K562 (cell line): ENCODE data around the gene CRTC3. TPM values are rescaled to one million over a fixed set of nuclear protein-coding genes. Genes with fewer than 3 reads are reported as not detected.

Experiments
- ATAC-seq: fragments of 200-7000 bp; cut with Tn5 transposase; 3 replicates; pipeline ENCODE4 v1.9.1; 2020; ENCODE audit warnings: moderate library complexity
- BruUV-seq: library from RNA; stranded (reverse); fragments of 400-500 nt; replicated peaks from 2 replicates; lab custom pipeline; 2021; lab: Mats Ljungman, UMichigan
- CTCF ChIA-PET: fragments of 300-600 bp; formaldehyde crosslinking; extraction: SDS; loops from one replicate; lab custom pipeline; 2021; ENCODE audit warnings: low intra/inter-chr PET ratio; lab: Yijun Ruan, JAX
- POLR2A ChIA-PET: fragments of 300-600, 350-650 bp; sonication (Branson Sonifier 250); formaldehyde crosslinking; extraction: SDS; loops from one replicate; lab custom pipeline; 2021; ENCODE audit warnings: antibody characterized with exemption, inconsistent platforms; lab: Yijun Ruan, JAX
- DNase-seq, 4 experiments: peaks; one replicate each; pipeline versions ENCODE4 v3.0.0 to v3.0.0-alpha.2; 2011 to 2018; ENCODE audit warnings: low spot score in 3 of 4, mixed read lengths in 3 of 4; ENCODE audit errors: extremely low read depth in 1 of 4
- FAIRE-seq: peaks from 2 replicates; lab custom pipeline; 2011; peaks lifted over from hg19 to GRCh38; lab: Jason Lieb, UNC
- H2AFZ ChIP-seq: 2 replicates; pipeline ENCODE4 v1.6.0; 2011; ENCODE audit warnings: low read depth, low read length, control low read depth, inconsistent platforms
- H3K27ac ChIP-seq: fragments of 200-600 bp; 3 replicates; pipeline ENCODE4 v1.8.0; 2011; ENCODE audit warnings: low read depth, mild to moderate bottlenecking, control low read depth, inconsistent platforms, low read length, moderate library complexity, mixed read lengths; ENCODE audit errors: extremely low read depth
- H3K27me3 ChIP-seq, 2 experiments: fragments of 300-600 bp in 1 of 2; 2 replicates in 1 of 2; 3 replicates in 1 of 2; pipeline versions ENCODE4 v1.6.0 to v1.8.0; 2011; ENCODE audit warnings: inconsistent platforms in 2 of 2, low read length in 2 of 2, mild to moderate bottlenecking in 1 of 2, mixed read lengths in 1 of 2, moderate library complexity in 1 of 2; ENCODE audit not compliant: control insufficient read depth in 2 of 2, insufficient read depth in 2 of 2
- H3K36me3 ChIP-seq: fragments of 300-600 bp; 3 replicates; pipeline ENCODE4 v1.8.0; 2011; ENCODE audit warnings: mild to moderate bottlenecking, low read length, inconsistent platforms; ENCODE audit not compliant: control insufficient read depth, insufficient read depth
- H3K4me1 ChIP-seq, 2 experiments: fragments of 200-600 bp in 1 of 2; replicated peaks in 1 of 2; 2 replicates in 1 of 2; 3 replicates in 1 of 2; pipeline versions ENCODE4 v1.5.1 to v1.8.0; 2011; ENCODE audit warnings: inconsistent platforms in 2 of 2, low read length in 2 of 2, mild to moderate bottlenecking in 1 of 2, mixed read lengths in 1 of 2, moderate library complexity in 1 of 2; ENCODE audit not compliant: control insufficient read depth in 2 of 2, insufficient read depth in 2 of 2
- H3K4me2 ChIP-seq: 2 replicates; pipeline ENCODE4 v1.6.1; 2011; ENCODE audit warnings: low read length, control low read depth, inconsistent platforms, mixed read lengths; ENCODE audit not compliant: insufficient read depth
- H3K4me3 ChIP-seq: fragments of 200-600 bp; sonication (generic), shearing (Covaris generic); 2 replicates; pipeline ENCODE4 v1.5.1; 2016; ENCODE audit warnings: control low read depth, inconsistent platforms
- H3K79me2 ChIP-seq: fragments of 200-600 bp; 3 replicates; pipeline ENCODE4 v1.8.0; 2011; ENCODE audit warnings: low read length, inconsistent platforms; ENCODE audit not compliant: control insufficient read depth, insufficient read depth
- H3K9ac ChIP-seq, 2 experiments: 2 replicates each; pipeline versions ENCODE4 v1.6.0 to v1.6.1; 2011; ENCODE audit warnings: low read depth in 2 of 2, low read length in 2 of 2, control low read depth in 1 of 2, inconsistent platforms in 1 of 2, mild to moderate bottlenecking in 1 of 2, mixed read lengths in 1 of 2; ENCODE audit not compliant: insufficient read depth in 1 of 2
- H3K9me1 ChIP-seq: one replicate; pipeline ENCODE4 v1.6.0; 2011; ENCODE audit warnings: inconsistent platforms, mild to moderate bottlenecking, low read length, moderate library complexity; ENCODE audit not compliant: control insufficient read depth, insufficient read depth
- H3K9me3 ChIP-seq: replicated peaks from 2 replicates; pipeline ENCODE4 v1.5.1; 2011; ENCODE audit warnings: low read depth, low read length, inconsistent platforms; ENCODE audit not compliant: control insufficient read depth, insufficient read depth
- H4K20me1 ChIP-seq: replicated peaks from 2 replicates; pipeline ENCODE4 v1.6.1; 2011; ENCODE audit warnings: low read length, inconsistent platforms, mixed read lengths; ENCODE audit not compliant: control insufficient read depth, insufficient read depth
- CREM ChIP-seq: IDR thresholded peaks from 2 replicates; pipeline ENCODE4 v1.6.1; 2014; ENCODE audit warnings: antibody characterized with exemption, low read depth
- HIVEP1 ChIP-seq: fragments of 250-450 bp; sonication (Bioruptor Pico); IDR thresholded peaks from 2 replicates; pipeline ENCODE4 v1.4.0; 2020; ENCODE audit warnings: mild to moderate bottlenecking
- HNRNPLL ChIP-seq: fragments of 200-400 bp; formaldehyde crosslinking; IDR thresholded peaks from 2 replicates; pipeline ENCODE4 v1.6.1; 2017; ENCODE audit warnings: low read length, low read depth, mild to moderate bottlenecking; ENCODE audit not compliant: poor library complexity, severe bottlenecking
- KLF6 ChIP-seq: fragments of 250-450 bp; sonication (Bioruptor Pico); IDR thresholded peaks from 2 replicates; pipeline ENCODE4 v1.4.0; 2020; ENCODE audit warnings: mild to moderate bottlenecking, moderate library complexity, borderline replicate concordance
- MLX ChIP-seq, 2 experiments: fragments of 450-650 bp in 1 of 2; sonication (generic) in 1 of 2; formaldehyde crosslinking; conservative IDR thresholded peaks; 2 replicates each; pipeline versions ENCODE4 v1.4.0 to v1.8.1; 2020 to 2022; ENCODE audit warnings: mild to moderate bottlenecking in 1 of 2, missing genetic modification reagents in 1 of 2
- PPARD ChIP-seq: fragments of 250-450 bp; sonication (Bioruptor Pico); IDR thresholded peaks from 2 replicates; pipeline ENCODE4 v1.8.0; 2022; ENCODE audit warnings: inconsistent platforms, mild to moderate bottlenecking, moderate library complexity
- RBM17 ChIP-seq: fragments of 200-400 bp; formaldehyde crosslinking; IDR thresholded peaks from 2 replicates; pipeline ENCODE4 v1.6.1; 2017; ENCODE audit warnings: low read depth, mild to moderate bottlenecking, low read length, borderline replicate concordance
- SNAPC5 ChIP-seq: fragments of 250-450 bp; sonication (Bioruptor Pico); IDR thresholded peaks from 2 replicates; pipeline ENCODE4 v1.8.0; 2021; ENCODE audit warnings: moderate library complexity, mild to moderate bottlenecking, inconsistent platforms
- WGBS: fragments of 100-300 bp; shearing (Covaris generic); methylation state at CpG from one replicate; pipeline ENCODE4 v1.1.6; 2016; ENCODE audit warnings: low coverage, mixed read lengths; ENCODE audit not compliant: insufficient coverage; ENCODE audit errors: missing lambda C conversion rate; 5-methylcytosine and 5-hydroxymethylcytosine counted together
- in situ Hi-C: fragments of 300-500 bp; cut with MboI; formaldehyde crosslinking; loops from 4 replicates; pipeline ENCODE4 v1.15.0; 2018; ENCODE audit warnings: inconsistent platforms, mixed read lengths
- intact Hi-C: fragments of 100-400 bp; cut with micrococcal nuclease; formaldehyde crosslinking; loops from 2 replicates; pipeline ENCODE4 v1.14.2; 2022
- polyA plus RNA-seq, 8 experiments: library from polyadenylated mRNA; depleted of rRNA in 4 of 8; stranded (reverse) in 5 of 8; unstranded in 3 of 8; fragments of >200 nt; fragmentation: Nextera tagmentation in 2 of 8; fragmentation: Illumina TruSeq in 1 of 8; extraction: Ambion mirVana in 2 of 8; extraction: Trizol in 1 of 8; gene quantifications; 2 replicates each; pipeline versions ENCODE4 v1.2.1 to v1.2.3, GENCODE V29; 2011 to 2014; ENCODE audit warnings: inconsistent platforms in 1 of 8, missing spikeins in 1 of 8
- total RNA-seq, 7 experiments: library from RNA; depleted of rRNA in 6 of 7; stranded (reverse); fragments of >200 nt in 6 of 7; fragmentation: Illumina TruSeq in 2 of 7; extraction: Trizol in 2 of 7; gene quantifications; 2 replicates each; pipeline versions ENCODE4 v1.2.1 to v1.2.3, GENCODE V29; 2011 to 2021; ENCODE audit warnings: low replicate concordance in 1 of 7
- TF ChIP-seq, protein P1 (sequence below): sonication (generic); formaldehyde crosslinking; IDR thresholded peaks from 2 replicates; pipeline ENCODE4 v1.8.0; 2022; ENCODE audit warnings: mild to moderate bottlenecking, missing genetic modification reagents
- TF ChIP-seq, protein P2 (sequence below), 2 experiments: fragments of 250-450 bp in 1 of 2; fragments of 450-650 bp in 1 of 2; sonication (Bioruptor Pico) in 1 of 2; IDR thresholded peaks; 2 replicates each; pipeline versions ENCODE4 v1.6.1 to v1.8.0; 2016 to 2021; ENCODE audit warnings: mild to moderate bottlenecking in 2 of 2, moderate library complexity in 2 of 2, missing compliant biosample characterization in 1 of 2, missing genetic modification characterization in 1 of 2
- TF ChIP-seq, protein P3 (sequence below), 2 experiments: fragments of 450-650 bp; conservative IDR thresholded peaks; 2 replicates each; pipeline ENCODE4 v1.6.1; 2017; ENCODE audit warnings: mild to moderate bottlenecking in 2 of 2, moderate library complexity in 2 of 2

CRTC3 gene
- total and polyA plus RNA-seq, 9 of the 15 experiments (the other 6 are each of a cell fraction or from before 2014, with no cell fraction given) = 1.2 to 19.0 (median 11.6) TPM

GRCh38 chr15:90625037-90625436 is 95.3 kb downstream of the CRTC3 start:
- Histone ChIP-seq H3K27ac (no peak overlapping the region), H3K36me3 (peaks cover 54% of the 10 kb centered on the region), H3K79me2 (no peaks in the 10 kb centered on the region), H2AFZ (no peak overlapping the region), H3K9me3 (no peaks in the 10 kb centered on the region), H3K9ac (no peak overlapping the region), H3K4me3 (no peak overlapping the region), H4K20me1 (no peaks in the 10 kb centered on the region), H3K27me3 (no peaks in the 10 kb centered on the region), H3K9me1 (peaks cover 4% of the 10 kb centered on the region), H3K4me1 (peaks cover 7 to 9% of the 10 kb centered on the region in 2 experiments; a peak in 4 of 5 replicates), H3K4me2 (no peak overlapping the region)
- intact Hi-C loops (no loop called here), in situ Hi-C loops (no loop called here)
- ChIA-PET POLR2A (no interaction called here), CTCF (no interaction called here)
- FAIRE-seq (no peak), DNase-seq (no peak), ATAC-seq (no peak)
- BruUV-seq = no TSS peak
- WGBS = 94% methylated on average over 7 of the region's 7 CpGs
- TF ChIP-seq, protein P1, sequence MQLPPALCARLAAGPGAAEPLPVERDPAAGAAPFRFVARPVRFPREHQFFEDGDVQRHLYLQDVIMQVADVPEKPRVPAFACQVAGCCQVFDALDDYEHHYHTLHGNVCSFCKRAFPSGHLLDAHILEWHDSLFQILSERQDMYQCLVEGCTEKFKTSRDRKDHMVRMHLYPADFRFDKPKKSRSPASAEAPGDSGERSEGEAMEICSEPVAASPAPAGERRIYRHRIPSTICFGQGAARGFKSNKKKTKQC (CRISPR knock-in tag) = no peak
- TF ChIP-seq SNAPC5 (CRISPR knock-in tag) = no peak

DNA sequence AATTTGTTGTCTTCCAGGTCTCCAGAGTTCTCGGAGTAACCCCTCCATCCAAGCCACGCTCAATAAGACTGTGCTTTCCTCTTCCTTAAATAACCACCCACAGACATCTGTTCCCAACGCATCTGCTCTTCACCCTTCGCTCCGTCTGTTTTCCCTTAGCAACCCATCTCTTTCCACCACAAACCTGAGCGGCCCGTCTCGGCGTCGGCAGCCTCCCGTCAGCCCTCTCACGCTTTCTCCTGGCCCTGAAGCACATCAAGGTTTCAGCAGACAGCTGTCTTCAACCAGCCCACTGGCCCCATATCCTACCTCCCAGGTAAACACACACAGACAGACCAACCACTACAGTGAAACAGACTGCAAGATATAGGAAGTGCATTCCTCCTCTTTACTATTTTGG is 99.5 kb downstream of the CRTC3 start:
- H3K79me2 ChIP-seq = no peaks in the 10 kb centered on the region
- no TSS peak for BruUV-seq
- no peak overlapping the region for H3K9ac ChIP-seq
- in situ Hi-C loops = no loop called here
- peaks cover 69% of the 10 kb centered on the region for H3K36me3 ChIP-seq
- no peaks in the 10 kb centered on the region for H3K4me1 ChIP-seq
- no peak for ATAC-seq
- no peak overlapping the region for H3K4me2 ChIP-seq
- 92% methylated on average over 12 of the region's 12 CpGs for WGBS
- no peak overlapping the region for H2AFZ ChIP-seq
- H3K9me3 ChIP-seq = no peaks in the 10 kb centered on the region
- no peak for DNase-seq
- FAIRE-seq = no peak
- no peak overlapping the region for H3K27ac ChIP-seq
- no peak overlapping the region for H3K4me3 ChIP-seq
- intact Hi-C loops = no loop called here
- H3K27me3 ChIP-seq = no peaks in the 10 kb centered on the region
- ChIA-PET CTCF (no interaction called here), POLR2A (interaction anchor here (0.8 kb wide), 1 partner anchor 26 kb away, joined by 3 read pairs; no protein-coding TSS in a partner anchor)
- H3K9me1 ChIP-seq = peaks cover 4% of the 10 kb centered on the region
- no peaks in the 10 kb centered on the region for H4K20me1 ChIP-seq
- TF ChIP-seq, protein P2, sequence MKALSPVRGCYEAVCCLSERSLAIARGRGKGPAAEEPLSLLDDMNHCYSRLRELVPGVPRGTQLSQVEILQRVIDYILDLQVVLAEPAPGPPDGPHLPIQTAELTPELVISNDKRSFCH (CRISPR knock-in tag; IDR thresholded peaks at IDR 0.05) = no peak
- TF ChIP-seq, protein P2 (tag; IDR thresholded peaks at IDR 0.05) = no peak
- no peak for TF ChIP-seq HNRNPLL
- no peak for TF ChIP-seq RBM17
- no peak for TF ChIP-seq PPARD
- TF ChIP-seq MLX (CRISPR knock-in tag; conservative IDR thresholded peaks at IDR 0.05) = no peak
- no peak for TF ChIP-seq HIVEP1
- TF ChIP-seq KLF6 (CRISPR knock-in tag) = no peak
- no peak for TF ChIP-seq CREM
- TF ChIP-seq, protein P3, sequence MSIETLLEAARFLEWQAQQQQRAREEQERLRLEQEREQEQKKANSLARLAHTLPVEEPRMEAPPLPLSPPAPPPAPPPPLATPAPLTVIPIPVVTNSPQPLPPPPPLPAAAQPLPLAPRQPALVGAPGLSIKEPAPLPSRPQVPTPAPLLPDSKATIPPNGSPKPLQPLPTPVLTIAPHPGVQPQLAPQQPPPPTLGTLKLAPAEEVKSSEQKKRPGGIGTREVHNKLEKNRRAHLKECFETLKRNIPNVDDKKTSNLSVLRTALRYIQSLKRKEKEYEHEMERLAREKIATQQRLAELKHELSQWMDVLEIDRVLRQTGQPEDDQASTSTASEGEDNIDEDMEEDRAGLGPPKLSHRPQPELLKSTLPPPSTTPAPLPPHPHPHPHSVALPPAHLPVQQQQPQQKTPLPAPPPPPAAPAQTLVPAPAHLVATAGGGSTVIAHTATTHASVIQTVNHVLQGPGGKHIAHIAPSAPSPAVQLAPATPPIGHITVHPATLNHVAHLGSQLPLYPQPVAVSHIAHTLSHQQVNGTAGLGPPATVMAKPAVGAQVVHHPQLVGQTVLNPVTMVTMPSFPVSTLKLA (conservative IDR thresholded peaks at IDR 0.05) = no peak
